ENCODE data around the gene ASB4.
"Not testable (repeated sequence)": the region's sequence is repeated elsewhere in the genome, so short reads cannot be mapped to it uniquely, and the experiment has no call there.

The ASB4 gene

GRCh38 chr7:95485391-95486123 lies at the start of gene ASB4:
Gene ASB4, plus strand, starts transcription at chr7:95485943. Its CDS starts 29 bp downstream, at chr7:95485972.
- no peak for DNase-seq (ENCODE audit: low read depth)

GRCh38 chr7:95436407-95436806 lies 49.3 kb upstream of the ASB4 start:
- DNase-seq (ENCODE audit: low read depth), result no peak

- no peak for DNase-seq (ENCODE audit: low read depth)
These were observed 45.2 kb upstream of the ASB4 start for GRCh38 chr7:95440394-95441038.

GRCh38 chr7:95441042-95441823 lies 44.5 kb upstream of the ASB4 start:
- DNase-seq (ENCODE audit: low read depth), result no peak

GRCh38 chr7:95444796-95445195 lies 40.9 kb upstream of the ASB4 start:
- no peak for DNase-seq (ENCODE audit: low read depth)

- no peak for DNase-seq (ENCODE audit: low read depth)
These were observed 39.1 kb upstream of the ASB4 start for GRCh38 chr7:95446618-95447017.

- DNase-seq (ENCODE audit: low read depth), result no peak
These were observed 31.2 kb upstream of the ASB4 start for GRCh38 chr7:95454438-95455045.

- no peak for DNase-seq (ENCODE audit: low read depth)
These were observed 27.8 kb upstream of the ASB4 start for GRCh38 chr7:95457947-95458346.

- DNase-seq (ENCODE audit: low read depth), result not testable (repeated sequence)
These were observed 25.1 kb upstream of the ASB4 start for GRCh38 chr7:95460653-95461052.

- DNase-seq (ENCODE audit: low read depth), result no peak
These were observed 17.7 kb upstream of the ASB4 start for GRCh38 chr7:95467912-95468607.

- no peak for DNase-seq (ENCODE audit: low read depth)
These were observed 16.6 kb upstream of the ASB4 start for GRCh38 chr7:95469187-95469586.

- no peak for DNase-seq (ENCODE audit: low read depth)
These were observed 15.9 kb upstream of the ASB4 start for GRCh38 chr7:95469848-95470247.

GRCh38 chr7:95470452-95470851 lies 15.3 kb upstream of the ASB4 start:
- DNase-seq (ENCODE audit: low read depth), result no peak

GRCh38 chr7:95471071-95471470 lies 14.7 kb upstream of the ASB4 start:
- no peak for DNase-seq (ENCODE audit: low read depth)

GRCh38 chr7:95472581-95473161 lies 13.1 kb upstream of the ASB4 start:
- DNase-seq (ENCODE audit: low read depth), result no peak

- no peak for DNase-seq (ENCODE audit: low read depth)
These were observed 12.3 kb upstream of the ASB4 start for GRCh38 chr7:95473276-95473985.

GRCh38 chr7:95476072-95476847 lies 9.5 kb upstream of the ASB4 start:
- DNase-seq (ENCODE audit: low read depth), result no peak

GRCh38 chr7:95476904-95477594 lies 8.7 kb upstream of the ASB4 start:
- DNase-seq (ENCODE audit: low read depth), result no peak

- DNase-seq (ENCODE audit: low read depth), result no peak
These were observed 7.3 kb upstream of the ASB4 start for GRCh38 chr7:95478272-95479037.
